ENCODE measurements around the gene SHISA9. TPM values are rescaled to one million over a fixed set of nuclear protein-coding genes. Genes with fewer than 3 reads are reported as not detected.
A peak's percentile ranks its signal among the peaks of the same experiment; 100 is the strongest.

SHISA9 gene
- polyA plus RNA-seq, 6 donors from 2014 or later = not detected

DNA sequence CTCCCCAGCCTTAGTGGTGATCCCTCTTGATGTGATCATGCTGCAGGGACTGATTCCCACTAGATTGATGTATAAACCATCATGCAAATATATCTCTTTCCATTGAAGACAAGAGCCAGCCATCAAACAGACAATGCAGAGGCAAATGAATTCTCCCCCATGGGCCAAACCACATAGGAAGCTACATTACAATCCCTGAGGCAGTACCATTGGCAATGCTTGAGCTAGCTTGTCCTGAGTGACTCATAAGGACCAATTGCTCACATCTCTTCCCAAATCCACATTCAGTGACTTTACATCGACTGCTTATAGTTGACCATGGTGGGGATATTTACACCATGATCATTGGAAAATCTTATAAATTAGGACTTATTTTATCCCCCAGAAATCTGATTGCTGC is 242.2 kb downstream of the SHISA9 start:
- ATAC-seq (ENCODE audit: low read depth in 2 of 2) = no peak
- Mint-ChIP-seq H3K4me1 (no peaks in the 10 kb centered on the region), H3K9me3 (peaks cover 0 to 10% (median 4%) of the 10 kb centered on the region in 7 donors), H3K36me3 (no peaks in the 10 kb centered on the region), H3K27ac (no peak overlapping the region), H3K4me3 (no peak overlapping the region), H3K27me3 (peaks cover 0 to 10% (median 0%) of the 10 kb centered on the region in 3 donors)
- DNase-seq = no peak

DNA sequence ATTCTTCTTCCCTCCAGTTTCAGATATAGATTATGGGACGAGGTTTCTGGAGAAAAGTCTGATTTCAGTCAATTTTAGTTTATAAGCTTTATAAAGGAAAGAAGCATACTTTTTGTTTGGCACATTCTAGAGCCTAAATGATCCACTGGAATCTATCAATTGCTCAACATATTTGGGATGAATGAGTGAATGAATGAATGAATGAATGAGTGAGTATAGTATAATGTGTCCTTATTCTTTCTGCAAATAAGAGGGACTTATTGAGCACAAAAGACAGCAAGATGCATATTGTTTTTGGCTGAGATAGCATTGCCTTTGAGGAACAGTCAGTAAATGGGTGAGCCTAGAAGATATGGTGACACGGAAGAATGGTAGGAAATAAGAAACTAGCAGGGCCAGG is 245.4 kb downstream of the SHISA9 start:
- H3K27me3 Mint-ChIP-seq = no peaks in the 10 kb centered on the region
- no peak overlapping the region for H3K4me3 Mint-ChIP-seq
- no peak overlapping the region for H3K27ac Mint-ChIP-seq
- DNase-seq (no peak), ATAC-seq (ENCODE audit: low read depth in 2 of 2) (no peak)
- no peaks in the 10 kb centered on the region for H3K4me1 Mint-ChIP-seq
- H3K9me3 Mint-ChIP-seq = peaks cover 0 to 5% (median 3%) of the 10 kb centered on the region in 7 donors
- H3K36me3 Mint-ChIP-seq = no peaks in the 10 kb centered on the region

DNA sequence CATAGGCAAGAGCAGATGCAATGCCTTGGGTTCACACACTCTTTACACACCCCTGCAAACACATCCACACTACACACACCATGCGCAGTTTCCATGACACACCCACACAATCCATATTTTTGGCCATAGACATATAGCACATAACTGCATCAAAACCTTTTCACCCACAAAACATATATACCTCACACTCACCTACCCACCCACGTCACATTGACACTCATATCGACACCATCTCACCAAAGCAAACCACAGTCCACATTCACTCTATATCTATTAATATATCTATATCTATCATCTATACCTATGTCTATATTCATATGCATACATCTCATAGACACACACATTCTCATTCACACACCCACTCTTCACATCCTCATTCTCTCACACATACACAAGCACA is 246.9 kb downstream of the SHISA9 start:
- Mint-ChIP-seq H3K36me3 (no peaks in the 10 kb centered on the region), H3K27me3 (no peaks in the 10 kb centered on the region), H3K4me3 (no peak overlapping the region), H3K4me1 (no peaks in the 10 kb centered on the region), H3K27ac (peak overlapping the region in 2 of 6 donors; percentile 1 to 13), H3K9me3 (peaks cover 0 to 7% (median 3%) of the 10 kb centered on the region in 7 donors)
- DNase-seq (no peak), ATAC-seq (ENCODE audit: low read depth in 2 of 2) (no peak)

DNA sequence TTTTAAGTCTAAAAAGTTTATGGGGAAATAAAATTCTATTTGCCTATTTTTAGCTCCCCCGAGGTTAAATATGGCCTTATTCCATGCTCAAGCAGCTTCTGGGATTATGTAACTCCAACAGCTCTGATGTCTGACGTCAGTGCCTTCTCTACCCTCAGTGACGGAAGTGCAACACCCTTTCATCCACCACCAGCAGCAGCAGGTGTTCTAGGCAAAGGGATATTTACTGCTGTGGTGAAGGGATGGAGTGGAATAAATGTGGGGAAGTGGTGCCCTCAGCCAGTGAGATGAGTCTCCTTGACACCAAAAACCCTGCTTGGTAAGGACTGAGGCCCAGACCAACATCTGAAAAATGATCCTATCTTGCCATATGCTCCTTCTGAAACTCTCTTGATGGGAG is 247.4 kb downstream of the SHISA9 start:
- Mint-ChIP-seq H3K4me3 (no peak overlapping the region), H3K36me3 (no peaks in the 10 kb centered on the region), H3K27me3 (no peaks in the 10 kb centered on the region), H3K27ac (no peak overlapping the region), H3K4me1 (no peaks in the 10 kb centered on the region), H3K9me3 (peaks cover 0 to 7% (median 3%) of the 10 kb centered on the region in 7 donors)
- ATAC-seq (ENCODE audit: low read depth in 2 of 2) (no peak), DNase-seq (no peak)

DNA sequence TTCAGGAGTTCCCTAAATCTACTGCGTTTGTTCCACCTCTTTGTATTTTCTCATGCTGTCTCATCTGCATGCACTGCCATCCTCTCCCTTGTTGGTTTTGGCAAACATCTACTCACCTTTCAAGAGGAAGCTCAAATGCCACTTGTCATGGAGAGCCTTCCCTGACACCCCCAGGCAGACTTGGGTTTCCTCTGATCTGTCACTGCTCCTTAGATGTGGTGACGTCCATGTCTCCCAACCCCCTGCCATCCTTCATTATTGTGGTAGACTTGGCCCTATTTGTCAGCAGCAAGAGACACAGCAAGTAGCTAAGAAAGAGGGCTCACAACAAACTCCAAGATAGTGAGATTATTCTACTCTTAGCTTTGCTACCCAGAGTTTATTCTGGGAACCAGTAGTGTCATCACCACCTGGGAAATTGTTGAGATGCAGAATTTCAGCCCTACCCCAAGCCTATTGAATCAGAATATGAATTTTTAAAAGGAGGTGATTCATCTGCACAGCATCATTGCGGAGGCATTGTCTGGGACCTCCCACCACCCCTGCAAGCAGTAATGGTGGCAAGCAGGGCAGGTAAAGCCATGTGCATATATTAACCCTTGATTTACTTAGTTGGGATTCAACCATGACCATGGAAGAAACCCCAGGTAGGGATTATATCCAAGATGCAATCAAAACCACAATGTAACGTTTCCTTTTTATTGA is 248.9 kb downstream of the SHISA9 start:
- Mint-ChIP-seq H3K4me1 (no peaks in the 10 kb centered on the region), H3K4me3 (no peak overlapping the region), H3K27me3 (peaks cover 0 to 4% (median 0%) of the 10 kb centered on the region in 3 donors), H3K27ac (no peak overlapping the region), H3K36me3 (no peaks in the 10 kb centered on the region), H3K9me3 (peaks cover 0 to 10% (median 2%) of the 10 kb centered on the region in 7 donors)
- DNase-seq (no peak), ATAC-seq (ENCODE audit: low read depth in 2 of 2) (no peak)

DNA sequence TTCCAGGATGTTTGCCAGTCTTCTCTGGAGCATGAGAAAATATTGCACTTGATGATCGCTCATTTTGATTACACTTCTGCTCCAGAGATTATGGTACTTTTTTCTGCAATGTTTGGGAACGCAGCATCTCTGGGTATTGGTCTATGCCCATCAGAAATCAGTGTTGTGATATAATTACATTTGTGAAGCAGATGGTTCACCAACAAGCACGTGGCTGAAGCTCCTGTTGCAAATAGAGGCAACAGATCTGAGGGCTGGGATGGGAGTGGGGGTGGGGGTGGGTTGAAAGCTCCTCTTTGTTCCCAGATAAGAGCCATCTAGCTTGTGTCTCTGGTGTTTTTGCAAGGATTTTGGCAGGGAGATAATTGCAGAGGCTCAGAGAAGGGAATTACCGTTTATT is 252.3 kb downstream of the SHISA9 start:
- H3K36me3 Mint-ChIP-seq = no peaks in the 10 kb centered on the region
- no peaks in the 10 kb centered on the region for H3K4me1 Mint-ChIP-seq
- no peak overlapping the region for H3K27ac Mint-ChIP-seq
- H3K4me3 Mint-ChIP-seq = no peak overlapping the region
- DNase-seq (no peak), ATAC-seq (ENCODE audit: low read depth in 2 of 2) (no peak)
- peaks cover 0 to 5% (median 2%) of the 10 kb centered on the region in 7 donors for H3K9me3 Mint-ChIP-seq
- peaks cover 0 to 8% (median 0%) of the 10 kb centered on the region in 3 donors for H3K27me3 Mint-ChIP-seq

DNA sequence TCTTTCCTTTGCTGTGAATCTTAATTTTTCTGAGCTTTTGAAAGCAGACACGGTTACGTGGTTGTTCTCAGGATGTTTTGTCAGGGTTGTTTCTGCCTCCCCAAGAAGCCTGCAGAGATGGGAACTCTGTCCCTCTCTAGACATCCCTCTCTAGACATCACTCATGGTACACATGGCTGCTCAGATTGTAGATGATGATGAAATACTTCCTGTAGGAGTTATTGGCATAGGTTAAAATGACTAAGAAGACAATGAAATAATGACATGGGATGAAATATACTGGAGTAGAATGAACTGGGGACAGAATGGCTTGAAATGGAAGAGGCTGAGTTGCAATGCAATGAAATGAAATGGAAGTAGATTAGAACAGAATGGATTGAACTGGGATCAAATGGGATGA is 253.4 kb downstream of the SHISA9 start:
- Mint-ChIP-seq H3K9me3 (peaks cover 0 to 5% (median 2%) of the 10 kb centered on the region in 7 donors), H3K27me3 (peaks cover 0 to 8% (median 0%) of the 10 kb centered on the region in 3 donors), H3K27ac (no peak overlapping the region), H3K4me1 (no peaks in the 10 kb centered on the region), H3K36me3 (no peaks in the 10 kb centered on the region), H3K4me3 (no peak overlapping the region)
- no peak for ATAC-seq (ENCODE audit: low read depth in 2 of 2)
- DNase-seq = no peak

DNA sequence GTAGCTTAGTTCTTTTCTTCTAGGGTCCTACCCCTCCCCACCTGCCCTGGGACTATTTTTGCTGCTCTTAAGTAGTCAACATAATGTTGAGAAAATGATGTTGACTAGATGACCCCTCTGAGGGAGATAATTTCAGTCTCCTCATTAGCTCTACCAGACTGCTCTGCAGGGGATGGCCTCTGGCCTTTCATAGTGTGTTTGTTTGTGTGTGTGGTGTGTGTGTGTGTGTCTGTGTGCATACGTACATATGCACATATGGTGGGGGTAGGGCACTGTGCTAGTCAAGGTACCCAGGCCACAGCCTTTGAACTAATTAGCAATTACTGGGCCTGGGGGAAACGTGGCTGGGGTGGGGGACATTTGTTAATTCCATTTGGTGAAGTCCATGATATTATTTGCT is 254.0 kb downstream of the SHISA9 start:
- Mint-ChIP-seq H3K9me3 (peaks cover 0 to 5% (median 2%) of the 10 kb centered on the region in 7 donors), H3K27me3 (peaks cover 0 to 11% (median 0%) of the 10 kb centered on the region in 3 donors), H3K4me1 (no peaks in the 10 kb centered on the region), H3K36me3 (no peaks in the 10 kb centered on the region), H3K4me3 (no peak overlapping the region), H3K27ac (no peak overlapping the region)
- no peak for DNase-seq
- ATAC-seq (ENCODE audit: low read depth in 2 of 2) = no peak

DNA sequence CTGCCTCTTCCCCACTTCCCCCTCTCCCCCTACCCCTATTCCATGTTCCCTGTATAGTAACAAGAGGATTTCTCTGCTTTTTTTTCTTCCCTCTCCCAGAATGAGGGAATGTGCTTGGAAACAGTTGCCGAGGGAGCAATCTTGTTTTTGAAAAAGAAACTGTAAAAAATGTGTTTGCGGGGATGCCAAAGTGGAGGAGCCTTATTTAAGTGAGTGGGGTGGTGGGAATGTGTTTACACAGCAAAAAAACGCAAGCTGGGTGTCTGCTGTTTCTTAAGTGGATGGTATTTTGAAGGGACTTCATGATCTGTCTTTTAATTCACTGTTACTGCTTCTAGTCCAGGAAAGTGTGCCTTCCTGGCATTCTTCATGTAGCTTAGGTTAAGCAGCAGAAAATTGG is 254.4 kb downstream of the SHISA9 start:
- no peak for DNase-seq
- Mint-ChIP-seq H3K36me3 (no peaks in the 10 kb centered on the region), H3K27ac (no peak overlapping the region), H3K27me3 (peaks cover 0 to 11% (median 0%) of the 10 kb centered on the region in 3 donors), H3K4me1 (no peaks in the 10 kb centered on the region), H3K4me3 (peak overlapping the region in 1 of 8 donors; percentile 52), H3K9me3 (peaks cover 0 to 5% (median 2%) of the 10 kb centered on the region in 7 donors)
- no peak for ATAC-seq (ENCODE audit: low read depth in 2 of 2)

DNA sequence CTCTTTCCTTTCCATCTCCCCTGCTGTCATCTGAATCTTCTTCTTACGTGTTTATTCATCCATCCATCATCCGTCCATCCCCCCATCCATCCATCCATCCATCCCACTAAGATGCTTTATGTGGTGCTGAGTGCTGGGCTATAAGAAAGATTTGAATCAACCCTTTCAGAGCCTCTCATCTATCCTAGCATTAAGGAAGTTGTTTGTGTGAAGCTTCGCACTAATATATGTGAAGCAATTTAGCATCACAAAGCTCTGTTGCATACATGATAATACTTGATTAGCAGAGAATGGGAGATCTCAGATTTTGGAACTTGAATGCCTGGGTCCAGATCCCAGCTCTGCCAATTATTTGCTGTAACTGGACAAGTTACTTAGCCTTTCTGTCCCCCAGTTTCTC is 255.7 kb downstream of the SHISA9 start:
- Mint-ChIP-seq H3K9me3 (peaks cover 0 to 5% (median 2%) of the 10 kb centered on the region in 7 donors), H3K27ac (no peak overlapping the region), H3K36me3 (no peaks in the 10 kb centered on the region), H3K4me1 (no peaks in the 10 kb centered on the region), H3K27me3 (peaks cover 0 to 11% (median 0%) of the 10 kb centered on the region in 3 donors), H3K4me3 (no peak overlapping the region)
- ATAC-seq (ENCODE audit: low read depth in 2 of 2) = no peak
- DNase-seq = no peak

DNA sequence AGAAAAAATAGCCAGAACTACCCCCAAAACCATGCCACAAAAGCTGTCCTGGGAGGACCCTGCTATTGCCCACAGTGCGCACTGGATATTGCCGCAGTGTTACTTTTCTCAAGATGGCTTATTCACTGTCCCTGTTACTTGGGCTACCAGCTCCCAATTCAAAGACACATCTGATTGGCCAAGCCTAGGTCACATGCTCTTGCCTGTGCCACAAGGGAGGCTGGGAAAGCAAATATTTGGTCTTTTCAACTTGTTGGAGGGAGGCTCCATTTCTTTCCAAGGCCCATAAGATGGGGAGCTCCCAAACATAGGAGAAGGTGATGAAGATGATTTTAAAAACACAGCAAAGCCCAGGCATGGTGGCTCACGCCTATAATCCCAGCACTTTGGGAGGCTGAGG is 257.0 kb downstream of the SHISA9 start:
- ATAC-seq (ENCODE audit: low read depth in 2 of 2) (no peak), DNase-seq (no peak)
- H3K4me3 Mint-ChIP-seq = no peak overlapping the region
- H3K27me3 Mint-ChIP-seq = peaks cover 0 to 11% (median 0%) of the 10 kb centered on the region in 3 donors
- H3K9me3 Mint-ChIP-seq = peaks cover 0 to 5% (median 0%) of the 10 kb centered on the region in 7 donors
- no peaks in the 10 kb centered on the region for H3K4me1 Mint-ChIP-seq
- H3K36me3 Mint-ChIP-seq = no peaks in the 10 kb centered on the region
- no peak overlapping the region for H3K27ac Mint-ChIP-seq

DNA sequence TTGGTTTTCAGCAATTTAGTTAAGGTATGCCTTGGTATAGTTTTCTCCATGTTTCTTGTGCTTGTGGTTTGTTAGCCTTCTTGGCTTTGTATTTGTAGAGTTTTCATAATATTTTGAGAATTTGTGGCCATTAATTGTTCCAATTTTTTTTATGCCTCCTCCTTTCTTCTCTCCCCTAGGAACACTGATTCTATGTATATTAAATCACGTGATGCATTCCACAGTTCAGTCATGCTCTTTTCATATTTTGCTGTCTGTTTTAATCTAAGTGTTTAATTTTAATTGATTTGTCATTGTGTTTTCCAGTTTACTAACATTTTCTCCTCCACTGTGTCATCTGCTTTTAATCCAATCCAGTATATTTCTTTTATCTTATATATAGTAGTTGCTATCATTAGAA is 263.6 kb downstream of the SHISA9 start:
- peaks cover 0 to under 1% (median 0%) of the 10 kb centered on the region in 3 donors for H3K27me3 Mint-ChIP-seq
- H3K36me3 Mint-ChIP-seq = peaks cover 0 to 7% of the 10 kb centered on the region in 2 donors
- H3K9me3 Mint-ChIP-seq = peaks cover 4 to 22% (median 11%) of the 10 kb centered on the region in 7 donors
- no peak overlapping the region for H3K4me3 Mint-ChIP-seq
- no peaks in the 10 kb centered on the region for H3K4me1 Mint-ChIP-seq
- H3K27ac Mint-ChIP-seq = peak overlapping the region in 1 of 6 donors; percentile 49
- DNase-seq (no peak), ATAC-seq (ENCODE audit: low read depth in 2 of 2) (no peak)

DNA sequence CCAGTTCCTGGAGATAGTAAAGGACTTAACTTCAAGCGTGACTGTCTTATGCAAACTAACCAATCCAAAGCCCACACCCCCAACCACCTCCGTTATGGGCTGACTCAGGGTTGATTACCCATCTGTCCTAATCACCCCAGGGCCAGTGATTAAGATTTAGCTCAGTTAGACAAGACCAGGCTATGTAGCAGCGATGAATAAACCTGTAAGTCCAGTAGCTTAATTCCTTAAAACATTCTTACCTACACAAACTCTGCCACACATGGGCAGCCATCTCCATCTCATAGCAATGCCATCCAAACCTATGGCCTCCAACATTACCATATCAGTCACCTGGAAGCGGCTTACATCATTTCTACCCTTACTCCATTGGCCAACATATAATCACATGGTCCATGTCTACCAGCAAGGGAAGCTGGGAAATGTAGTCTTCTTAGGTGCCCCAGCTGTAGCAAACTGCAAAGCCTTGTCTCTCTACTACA is 266.7 kb downstream of the SHISA9 start:
- H3K27ac Mint-ChIP-seq = no peak overlapping the region
- no peaks in the 10 kb centered on the region for H3K4me1 Mint-ChIP-seq
- ATAC-seq (ENCODE audit: low read depth in 2 of 2) (no peak), DNase-seq (no peak)
- no peak overlapping the region for H3K4me3 Mint-ChIP-seq
- H3K9me3 Mint-ChIP-seq = peaks cover 4 to 22% (median 11%) of the 10 kb centered on the region in 7 donors
- no peaks in the 10 kb centered on the region for H3K27me3 Mint-ChIP-seq
- peaks cover 0 to 7% of the 10 kb centered on the region in 2 donors for H3K36me3 Mint-ChIP-seq

DNA sequence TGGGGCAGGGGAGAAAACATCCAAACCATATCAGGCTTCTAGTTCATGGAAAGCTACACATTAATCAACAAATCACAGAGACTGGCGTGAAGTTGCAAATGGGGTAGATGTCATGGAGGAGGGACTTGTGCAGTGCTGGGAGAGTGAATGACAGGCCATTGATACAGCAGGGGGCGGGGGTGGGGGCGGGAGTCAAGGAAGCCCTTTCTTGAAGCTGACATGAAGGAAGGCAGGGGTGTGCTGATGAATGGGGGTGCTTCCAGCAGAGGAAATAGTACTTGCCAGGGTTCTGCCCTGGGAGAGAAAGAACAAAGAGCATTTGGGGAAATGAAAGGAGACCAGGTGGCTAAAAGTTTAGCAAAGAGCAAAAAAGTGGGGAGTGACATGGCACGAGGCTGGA is 269.9 kb downstream of the SHISA9 start:
- Mint-ChIP-seq H3K4me3 (no peak overlapping the region), H3K4me1 (no peaks in the 10 kb centered on the region), H3K27ac (no peak overlapping the region), H3K27me3 (peaks cover 0 to 7% (median 4%) of the 10 kb centered on the region in 3 donors), H3K9me3 (peaks cover 1 to 15% (median 7%) of the 10 kb centered on the region in 7 donors), H3K36me3 (peaks cover 0 to 7% of the 10 kb centered on the region in 2 donors)
- ATAC-seq (ENCODE audit: low read depth in 2 of 2) = no peak
- DNase-seq = no peak

Measured in naive B cell (primary cell).